Fibroblast of skin of left biceps (primary cell): ENCODE results near the gene MGLL.

Experiments
- DNase-seq, 2 experiments: peaks; one replicate each; pipeline ENCODE4 v3.0.0-alpha.2; 2013; ENCODE audit warnings: low read depth in 2 of 2

The MGLL gene

DNA sequence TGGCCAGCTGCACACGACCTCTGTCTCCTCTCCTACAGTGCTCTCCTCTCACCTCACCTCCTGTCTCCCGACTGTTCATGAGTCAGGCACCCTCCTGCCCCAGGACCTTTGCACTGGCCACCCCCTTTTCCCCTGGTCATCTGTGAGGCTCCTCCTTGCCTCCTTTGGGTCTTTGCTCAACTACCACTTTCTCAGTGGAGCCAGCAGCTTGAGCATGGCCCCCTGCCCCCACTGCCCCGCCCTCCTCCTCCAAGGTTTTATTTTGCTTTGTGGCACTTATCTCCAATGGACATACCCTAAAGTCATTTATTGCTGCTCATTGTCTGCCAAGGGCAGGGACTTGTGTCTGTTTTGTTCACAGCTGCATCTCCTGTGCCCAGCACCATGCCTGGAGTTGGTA is 64.3 kb downstream of the MGLL start:
- DNase-seq, result no peak

GRCh38 chr3:127755305-127755681 is 67.0 kb downstream of the MGLL start:
- DNase-seq, result no peak

- no peak for DNase-seq
These were observed 67.7 kb downstream of the MGLL start for GRCh38 chr3:127754411-127755304.

DNA sequence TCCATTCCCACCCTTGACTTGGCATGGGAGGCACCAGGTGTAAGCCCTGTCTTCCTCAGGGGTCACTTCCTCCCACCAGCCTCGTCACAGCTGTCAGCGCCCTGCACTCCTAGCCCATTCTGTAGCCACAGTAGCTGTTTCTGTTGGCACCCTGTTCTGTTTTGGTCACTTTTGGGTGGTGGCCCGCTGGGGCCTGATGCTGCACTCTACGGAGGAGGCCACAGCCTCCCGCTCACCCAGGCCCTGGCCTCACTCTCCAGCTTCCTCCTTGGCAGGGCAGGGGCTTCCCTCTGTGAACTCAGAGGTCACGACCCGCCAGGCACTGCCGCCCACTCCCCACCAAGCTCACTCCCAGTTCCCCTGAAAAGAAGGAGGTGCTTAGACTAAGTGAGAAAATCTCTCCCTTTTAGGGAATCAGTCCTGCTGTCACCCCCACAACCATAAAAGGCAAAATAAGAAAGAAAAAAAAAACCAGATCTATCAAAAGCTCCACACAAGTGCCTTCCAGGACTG is 68.4 kb downstream of the MGLL start:
- DNase-seq, result no peak

- DNase-seq, result no peak
These were observed 69.0 kb downstream of the MGLL start for GRCh38 chr3:127753338-127753737.

- no peak for DNase-seq
These were observed 70.5 kb downstream of the MGLL start for GRCh38 chr3:127751782-127752181.

- DNase-seq, result no peak
These were observed 71.1 kb downstream of the MGLL start for GRCh38 chr3:127751163-127751621.

- peak; percentile 33 to 41 for DNase-seq
These were observed 71.9 kb downstream of the MGLL start for GRCh38 chr3:127750226-127751031.

GRCh38 chr3:127749787-127750225 is 72.5 kb downstream of the MGLL start:
- no peak for DNase-seq

- DNase-seq, result no peak
These were observed 73.0 kb downstream of the MGLL start for GRCh38 chr3:127749361-127749760.

DNA sequence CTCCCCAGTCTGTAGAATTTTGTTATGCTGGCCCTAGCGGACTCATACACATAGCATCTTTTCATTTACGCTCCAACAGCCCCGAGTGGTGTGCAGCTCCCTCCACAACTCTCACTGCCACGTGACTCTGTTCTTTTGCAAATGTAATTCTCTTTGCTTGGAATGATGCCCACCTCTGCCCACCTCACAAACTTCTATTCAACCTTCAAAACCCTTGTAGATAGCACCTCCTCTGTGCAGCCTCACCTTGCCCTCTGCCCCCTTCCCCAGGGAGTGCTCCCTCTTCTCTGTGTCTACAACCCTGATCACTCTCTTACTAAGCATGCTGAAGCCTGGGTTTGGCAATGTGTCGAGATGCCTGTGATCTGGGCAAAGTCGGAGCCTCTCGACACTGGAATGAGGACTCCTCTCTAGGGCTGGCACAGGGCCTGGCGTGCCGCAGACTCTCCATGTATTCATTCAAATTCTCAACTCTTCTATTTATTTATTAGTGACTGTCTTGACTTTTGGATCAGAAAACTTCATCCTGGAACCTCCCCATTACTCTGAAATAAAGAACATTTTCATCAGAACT is 73.5 kb downstream of the MGLL start:
- DNase-seq, result no peak

- DNase-seq, result peak; percentile 43 to 53
These were observed 74.4 kb downstream of the MGLL start for GRCh38 chr3:127747751-127748521.

- DNase-seq, result no peak
These were observed 75.2 kb downstream of the MGLL start for GRCh38 chr3:127747066-127747465.

GRCh38 chr3:127746400-127747057 is 75.8 kb downstream of the MGLL start:
- DNase-seq, result no peak

- no peak for DNase-seq
These were observed 76.5 kb downstream of the MGLL start for GRCh38 chr3:127745656-127746399.

- DNase-seq, result no peak
These were observed 77.4 kb downstream of the MGLL start for GRCh38 chr3:127744875-127745274.

GRCh38 chr3:127744253-127744815 is 78.0 kb downstream of the MGLL start:
- DNase-seq, result no peak

GRCh38 chr3:127743351-127744252 is 78.7 kb downstream of the MGLL start:
- no peak for DNase-seq

GRCh38 chr3:127742580-127742979 is 79.7 kb downstream of the MGLL start:
- DNase-seq, result no peak
